Stimulated activated CD4-positive, alpha-beta T cell treated with anti-CD3 and anti-CD28 coated beads, Interleukin-2, amount 100 ng/mL, for 24 hours (primary cell): ENCODE measurements around the gene ICAM4.
"Not testable (repeated sequence)": the region's sequence is repeated elsewhere in the genome, so short reads cannot be mapped to it uniquely, and the experiment has no call there.

Experiments used
- DNase-seq, 2 donors: peaks; one replicate each; pipeline ENCODE4 v3.0.0-alpha.2; 2020

Gene ICAM4

GRCh38 chr19:10269333-10270179 is 17.2 kb upstream of the ICAM4 start:
- DNase-seq: peak; percentile 92 to 94

DNA sequence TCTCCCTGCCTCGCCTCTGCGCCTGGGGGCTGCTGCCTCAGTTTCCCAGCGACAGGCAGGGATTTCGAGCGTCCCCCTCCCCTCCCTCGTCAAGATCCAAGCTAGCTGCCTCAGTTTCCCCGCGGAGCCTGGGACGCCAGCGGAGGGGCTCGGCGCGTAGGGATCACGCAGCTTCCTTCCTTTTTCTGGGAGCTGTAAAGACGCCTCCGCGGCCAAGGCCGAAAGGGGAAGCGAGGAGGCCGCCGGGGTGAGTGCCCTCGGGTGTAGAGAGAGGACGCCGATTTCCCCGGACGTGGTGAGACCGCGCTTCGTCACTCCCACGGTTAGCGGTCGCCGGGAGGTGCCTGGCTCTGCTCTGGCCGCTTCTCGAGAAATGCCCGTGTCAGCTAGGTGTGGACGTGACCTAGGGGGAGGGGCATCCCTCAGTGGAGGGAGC is 16.6 kb upstream of the ICAM4 start:
- peak; percentile 66 to 80 for DNase-seq

GRCh38 chr19:10270616-10271394 is 15.9 kb upstream of the ICAM4 start, which contains the start of gene ICAM1:
Gene ICAM1, plus strand, starts transcription at chr19:10271120. Its CDS starts 40 bp downstream, at chr19:10271160.
- peak; percentile 75 to 79 for DNase-seq

DNA sequence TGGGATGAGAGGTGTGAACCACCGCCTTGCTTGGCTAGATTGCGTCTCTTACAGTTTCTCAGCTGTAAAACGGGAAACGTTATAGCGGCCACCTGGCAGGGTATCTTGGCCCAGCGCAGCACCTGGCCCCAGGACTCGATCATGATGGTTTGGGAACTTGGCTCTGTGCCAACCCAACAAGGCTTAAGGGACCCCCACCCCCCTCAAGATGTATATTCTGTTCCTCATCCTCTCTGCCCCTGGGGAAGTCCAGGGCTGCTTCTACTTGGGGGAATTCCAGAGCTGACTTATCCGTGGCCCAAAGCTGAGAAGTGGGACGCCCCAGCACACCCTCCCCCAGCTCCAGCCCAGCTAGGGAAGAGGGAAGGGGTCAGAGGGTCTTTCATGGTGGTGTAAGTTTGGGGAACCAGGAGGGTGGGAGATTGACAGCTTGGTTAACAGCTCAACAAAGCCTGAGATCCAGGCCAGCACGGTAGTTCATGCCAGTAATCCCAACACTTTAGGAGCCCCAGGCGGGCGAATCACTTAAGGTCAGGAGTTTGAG is 15.1 kb upstream of the ICAM4 start:
- DNase-seq: peak; percentile 37 to 41

GRCh38 chr19:10274589-10274988 is 12.2 kb upstream of the ICAM4 start:
- no peak for DNase-seq

DNA sequence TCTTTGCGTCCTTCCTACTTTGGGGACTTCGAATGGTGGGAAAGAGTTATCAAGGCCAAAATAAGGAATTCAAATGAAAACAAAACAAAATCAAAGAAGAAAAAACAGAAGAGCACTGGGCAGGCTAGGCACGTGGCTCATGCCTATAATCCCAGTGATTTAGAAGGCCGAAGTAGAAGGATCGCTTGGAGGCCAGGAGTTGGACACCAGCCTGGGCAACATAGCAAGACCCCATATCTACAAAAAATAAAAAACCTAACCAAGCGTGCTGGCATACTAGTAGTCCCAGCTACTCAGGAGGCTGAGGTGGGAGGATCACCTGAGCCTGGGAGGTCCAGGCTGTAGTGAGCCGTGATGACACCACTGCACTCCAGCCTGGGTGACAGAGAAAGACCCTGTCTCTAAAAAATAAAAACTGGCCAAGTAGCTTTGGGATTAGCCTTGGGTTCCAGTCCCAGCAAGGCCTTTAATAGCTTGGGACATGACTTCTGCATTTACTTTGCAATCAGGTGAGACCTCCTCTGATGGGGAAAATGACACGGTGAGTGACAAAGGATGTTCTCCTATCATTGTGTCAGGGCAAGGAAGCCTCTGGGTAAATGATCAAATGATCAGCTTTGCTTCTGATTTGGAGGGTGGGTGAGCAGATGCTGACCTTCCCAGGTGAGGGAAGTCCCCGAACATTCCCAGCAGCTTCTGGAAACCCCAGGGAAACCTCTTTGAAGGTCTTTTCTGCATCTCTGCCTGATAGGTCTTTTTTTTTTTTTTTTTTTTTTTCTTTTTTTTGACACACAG is 8.8 kb upstream of the ICAM4 start:
- DNase-seq: no peak

DNA sequence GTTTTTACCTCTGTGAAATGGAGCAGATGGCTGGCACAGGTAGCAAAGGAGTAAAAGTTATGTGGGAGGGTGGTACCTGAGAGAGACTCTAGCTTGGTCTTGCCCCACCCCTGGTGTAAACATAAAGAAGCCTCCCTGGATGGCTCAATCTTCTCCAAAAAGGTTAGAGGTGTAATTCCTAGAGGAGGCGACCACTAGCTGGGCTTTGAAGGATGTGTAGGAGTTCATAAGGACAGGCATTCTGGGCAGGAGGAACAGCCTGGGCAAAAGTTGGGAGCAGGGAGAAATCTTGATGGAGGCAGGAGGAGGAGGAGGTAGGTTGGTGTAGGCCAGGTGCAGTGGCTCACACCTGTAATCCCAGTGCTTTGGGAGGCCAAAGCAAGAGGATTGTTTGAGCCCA is 7.8 kb upstream of the ICAM4 start:
- no peak for DNase-seq

DNA sequence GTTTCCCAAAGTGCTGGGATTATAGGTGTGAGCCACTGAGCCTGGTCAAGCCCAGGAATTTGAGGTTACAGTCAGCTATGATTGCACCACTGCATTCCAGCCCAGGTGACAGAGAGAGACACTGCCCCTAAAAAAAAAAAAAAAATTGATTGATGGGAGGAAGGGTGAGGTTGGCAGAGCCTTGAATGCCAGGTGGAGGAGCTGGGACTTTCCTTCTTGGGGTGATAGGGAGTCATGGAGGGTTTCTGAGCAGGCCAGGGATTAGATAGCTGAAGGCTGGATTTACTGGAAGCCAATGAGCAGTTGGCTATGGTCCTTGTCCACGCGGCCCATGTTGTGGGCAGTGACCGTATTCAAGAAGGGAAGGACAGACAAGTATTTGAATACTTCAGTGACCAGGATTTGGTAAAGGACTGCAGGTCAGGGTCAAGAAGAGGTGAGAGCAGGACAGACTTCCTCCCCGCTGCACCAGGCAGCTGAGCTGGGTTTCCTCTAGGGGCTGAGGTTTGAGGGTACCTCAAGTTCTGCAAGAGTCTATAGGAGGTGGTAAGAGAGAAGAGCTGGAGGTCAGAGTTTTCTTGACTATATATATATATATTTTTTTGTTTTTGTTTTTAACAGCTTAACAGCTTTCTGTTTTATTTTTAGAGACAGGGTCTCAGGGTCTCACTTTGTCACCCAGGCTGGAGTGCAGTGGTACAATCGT is 6.9 kb upstream of the ICAM4 start:
- DNase-seq: no peak

DNA sequence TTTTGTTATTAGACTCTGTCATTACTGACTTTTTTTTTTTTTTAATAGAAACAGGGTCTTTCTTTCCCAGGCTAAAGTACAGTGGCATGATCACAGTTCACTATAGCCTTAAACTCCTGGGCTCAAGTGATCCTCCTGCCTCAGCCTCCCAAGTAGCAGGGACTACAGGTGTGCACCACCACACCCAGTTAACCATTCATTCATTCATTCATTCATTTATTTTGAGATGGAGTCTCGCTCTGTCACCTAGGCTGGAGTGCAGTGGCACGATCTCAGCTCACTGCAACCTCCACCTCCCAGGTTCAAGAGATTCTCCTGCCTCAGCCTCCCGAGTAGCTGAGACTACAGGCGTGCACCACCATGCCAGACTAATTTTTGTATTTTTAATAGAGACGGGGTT is 4.7 kb upstream of the ICAM4 start:
- not testable (repeated sequence) for DNase-seq

DNA sequence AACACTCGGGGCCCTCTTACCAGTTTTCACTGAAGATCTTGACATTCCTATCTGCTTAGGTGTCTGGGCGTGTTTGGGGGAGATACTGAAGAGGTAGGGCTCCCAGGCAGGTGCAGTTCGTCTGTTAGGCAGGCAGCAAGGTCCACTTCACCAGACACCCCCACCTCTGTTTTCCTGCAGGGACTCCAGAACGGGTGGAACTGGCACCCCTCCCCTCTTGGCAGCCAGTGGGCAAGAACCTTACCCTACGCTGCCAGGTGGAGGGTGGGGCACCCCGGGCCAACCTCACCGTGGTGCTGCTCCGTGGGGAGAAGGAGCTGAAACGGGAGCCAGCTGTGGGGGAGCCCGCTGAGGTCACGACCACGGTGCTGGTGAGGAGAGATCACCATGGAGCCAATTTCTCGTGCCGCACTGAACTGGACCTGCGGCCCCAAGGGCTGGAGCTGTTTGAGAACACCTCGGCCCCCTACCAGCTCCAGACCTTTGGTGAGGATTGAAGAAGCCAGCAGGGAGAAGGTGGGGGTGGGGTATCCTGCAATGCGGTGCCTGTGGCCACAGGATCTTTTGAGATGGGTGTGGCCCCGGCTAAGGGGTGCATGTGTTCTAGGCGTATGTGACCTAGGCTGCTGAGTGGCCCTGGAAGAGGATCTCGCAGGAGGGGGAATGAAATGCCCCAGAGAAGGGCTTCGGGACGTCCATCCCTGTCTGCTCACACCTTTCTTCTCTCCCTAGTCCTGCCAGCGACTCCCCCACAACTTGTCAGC is 3.3 kb upstream of the ICAM4 start:
- DNase-seq: no peak

DNA sequence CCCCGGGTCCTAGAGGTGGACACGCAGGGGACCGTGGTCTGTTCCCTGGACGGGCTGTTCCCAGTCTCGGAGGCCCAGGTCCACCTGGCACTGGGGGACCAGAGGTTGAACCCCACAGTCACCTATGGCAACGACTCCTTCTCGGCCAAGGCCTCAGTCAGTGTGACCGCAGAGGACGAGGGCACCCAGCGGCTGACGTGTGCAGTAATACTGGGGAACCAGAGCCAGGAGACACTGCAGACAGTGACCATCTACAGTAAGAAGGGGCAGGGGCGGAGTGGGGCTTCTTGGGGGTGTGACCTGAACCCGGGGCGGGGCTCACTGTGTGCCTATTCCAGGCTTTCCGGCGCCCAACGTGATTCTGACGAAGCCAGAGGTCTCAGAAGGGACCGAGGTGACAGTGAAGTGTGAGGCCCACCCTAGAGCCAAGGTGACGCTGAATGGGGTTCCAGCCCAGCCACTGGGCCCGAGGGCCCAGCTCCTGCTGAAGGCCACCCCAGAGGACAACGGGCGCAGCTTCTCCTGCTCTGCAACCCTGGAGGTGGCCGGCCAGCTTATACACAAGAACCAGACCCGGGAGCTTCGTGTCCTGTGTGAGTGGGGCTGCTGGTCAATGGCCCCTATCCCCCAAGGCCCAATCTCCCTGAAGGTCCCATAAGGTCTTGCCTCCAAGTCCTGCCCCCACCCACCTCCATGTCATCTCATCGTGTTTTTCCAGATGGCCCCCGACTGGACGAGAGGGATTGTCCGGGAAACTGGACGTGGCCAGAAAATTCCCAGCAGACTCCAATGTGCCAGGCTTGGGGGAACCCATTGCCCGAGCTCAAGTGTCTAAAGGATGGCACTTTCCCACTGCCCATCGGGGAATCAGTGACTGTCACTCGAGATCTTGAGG is 2.4 kb upstream of the ICAM4 start:
- DNase-seq: no peak

GRCh38 chr19:10284960-10285278 is 1.8 kb upstream of the ICAM4 start:
- no peak for DNase-seq

GRCh38 chr19:10285393-10285792 is 1.4 kb upstream of the ICAM4 start:
- no peak for DNase-seq

GRCh38 chr19:10288662-10289166 is 2.0 kb downstream of the ICAM4 start:
- DNase-seq: peak; percentile 52 to 67

DNA sequence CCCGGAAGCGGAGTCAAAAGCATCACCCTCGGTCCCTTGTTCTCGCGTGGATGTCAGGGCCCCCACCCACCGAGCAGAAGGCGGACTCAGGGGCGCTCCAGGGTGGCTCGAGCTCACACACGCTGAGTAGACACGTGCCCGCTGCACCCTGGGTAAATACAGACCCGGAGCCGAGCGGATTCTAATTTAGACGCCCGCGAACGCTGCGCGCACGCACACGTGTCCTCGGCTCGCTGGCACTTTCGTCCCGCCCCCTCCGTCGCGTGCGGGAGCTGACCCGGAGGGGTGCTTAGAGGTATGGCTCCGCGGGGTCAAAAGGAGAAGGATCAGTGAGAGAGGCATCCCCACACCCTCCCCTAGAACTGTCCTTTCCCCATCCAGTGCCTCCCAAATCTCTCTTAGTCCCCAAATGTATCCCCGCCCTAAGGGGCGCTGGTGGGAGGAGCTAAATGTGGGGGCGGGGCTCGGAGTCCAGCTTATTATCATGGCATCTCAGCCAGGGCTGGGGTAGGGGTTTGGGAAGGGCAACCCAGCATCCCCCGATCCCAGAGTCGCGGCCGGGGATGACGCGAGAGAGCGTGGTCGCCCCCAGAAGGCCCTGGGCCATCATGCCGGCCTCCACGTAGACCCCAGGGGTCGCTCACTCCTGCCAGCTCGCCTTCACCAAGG is 2.5 kb downstream of the ICAM4 start:
- DNase-seq: peak; percentile 73 to 76

DNA sequence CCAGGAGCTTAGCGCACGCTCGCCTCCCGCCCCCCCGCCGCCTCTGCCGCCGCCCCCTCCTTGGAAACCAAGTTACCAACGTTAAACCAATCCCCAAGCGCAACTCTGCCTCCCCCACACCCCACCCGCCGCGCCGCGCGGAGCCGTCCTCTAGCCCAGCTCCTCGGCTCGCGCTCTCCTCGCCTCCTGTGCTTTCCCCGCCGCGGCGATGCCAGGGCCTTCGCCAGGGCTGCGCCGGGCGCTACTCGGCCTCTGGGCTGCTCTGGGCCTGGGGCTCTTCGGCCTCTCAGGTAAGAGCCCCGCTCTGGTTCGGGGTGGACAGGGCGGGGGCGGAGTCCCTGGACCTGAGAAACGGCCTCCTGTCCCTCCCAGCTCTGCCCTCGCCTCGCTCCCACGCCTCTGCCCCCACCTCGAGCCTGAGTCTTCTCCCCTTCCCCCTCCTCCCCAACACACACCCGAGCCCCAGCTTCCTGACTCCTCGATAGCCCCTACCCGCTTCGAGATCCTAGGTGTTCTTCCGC is 3.1 kb downstream of the ICAM4 start, which contains the start of gene ICAM5:
TSS of gene ICAM5 (plus strand) at position 117 of the 521 bp plus-strand sequence. CDS start at position 209, 92 bp downstream.
- DNase-seq: peak; percentile 47 to 54

DNA sequence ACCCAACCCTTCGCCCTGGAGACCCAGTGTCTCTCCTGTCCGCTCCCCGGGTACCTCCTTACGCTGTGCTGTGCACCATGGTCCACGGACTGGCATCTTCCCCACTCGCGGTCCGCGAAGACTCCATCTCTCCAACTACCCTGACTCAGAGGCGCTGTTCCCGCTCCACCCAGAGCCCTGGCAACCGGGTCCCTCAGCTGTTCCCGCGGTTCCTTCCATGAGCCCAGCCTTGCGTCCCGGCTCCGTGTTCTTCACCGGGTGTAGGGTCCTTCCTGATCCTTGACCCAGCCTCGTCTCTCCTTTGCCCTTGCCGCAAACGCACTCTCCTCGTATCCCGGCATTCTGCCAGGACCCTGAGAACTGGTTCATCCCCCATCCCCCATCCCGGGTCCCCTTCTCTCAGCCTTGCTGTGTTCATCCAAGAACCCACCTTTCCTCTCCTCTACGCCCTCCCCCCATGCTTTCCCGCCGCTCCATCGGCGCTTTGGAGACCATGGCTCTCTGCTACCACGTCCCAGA is 3.7 kb downstream of the ICAM4 start:
- DNase-seq: peak in 1 of 2 donors; percentile 24

DNA sequence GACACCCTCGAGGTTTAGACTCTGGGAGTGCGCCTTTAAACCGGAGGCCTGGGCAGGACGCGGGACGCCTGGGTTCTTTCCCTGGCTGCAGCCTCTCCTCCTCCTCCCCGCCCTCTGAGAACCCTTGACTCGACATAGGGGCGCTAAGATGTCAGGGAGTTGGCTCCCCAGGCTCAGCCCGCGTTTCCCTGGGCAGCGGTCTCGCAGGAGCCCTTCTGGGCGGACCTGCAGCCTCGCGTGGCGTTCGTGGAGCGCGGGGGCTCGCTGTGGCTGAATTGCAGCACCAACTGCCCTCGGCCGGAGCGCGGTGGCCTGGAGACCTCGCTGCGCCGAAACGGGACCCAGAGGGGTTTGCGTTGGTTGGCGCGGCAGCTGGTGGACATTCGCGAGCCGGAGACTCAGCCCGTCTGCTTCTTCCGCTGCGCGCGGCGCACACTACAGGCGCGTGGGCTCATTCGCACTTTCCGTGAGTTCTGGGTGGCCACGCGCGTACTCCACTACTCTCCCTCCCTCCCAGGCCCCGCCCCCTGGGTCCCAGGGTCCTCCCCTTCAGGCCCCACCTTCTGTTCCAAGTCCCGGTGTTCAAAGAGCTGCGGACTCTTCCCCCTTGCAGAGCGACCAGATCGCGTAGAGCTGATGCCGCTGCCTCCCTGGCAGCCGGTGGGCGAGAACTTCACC is 4.3 kb downstream of the ICAM4 start:
- DNase-seq: peak; percentile 62 to 66
